ENCODE measurements around the gene LCN1. TPM values are rescaled to one million over a fixed set of nuclear protein-coding genes. Genes with fewer than 3 reads are reported as not detected.
"Not testable (repeated sequence)": the region's sequence is repeated elsewhere in the genome, so short reads cannot be mapped to it uniquely, and the experiment has no call there.

LCN1 gene
- total and polyA plus RNA-seq, 2 donors: 0.19 to 1.2 TPM

DNA sequence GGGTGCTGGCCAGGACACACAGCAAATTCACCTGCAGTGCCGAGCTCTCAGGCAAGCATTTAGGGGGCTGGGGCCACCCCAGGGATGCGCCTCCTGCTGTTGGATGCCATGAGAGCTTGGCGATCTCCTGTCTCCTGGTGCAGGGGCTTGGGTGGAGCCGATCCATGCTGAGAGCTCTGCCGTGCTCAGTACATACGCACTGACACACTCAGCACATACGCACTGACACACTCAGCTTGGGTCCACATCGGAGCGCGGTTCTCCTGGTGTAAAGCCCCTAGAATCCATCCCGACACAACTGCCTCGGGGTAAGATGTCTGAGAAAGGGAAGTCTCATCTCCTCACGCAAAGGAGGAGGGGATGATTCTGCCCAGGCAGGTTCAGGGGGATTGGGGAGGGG lies 14.4 kb downstream of the LCN1 start:
- not testable (repeated sequence) for H3K27me3 ChIP-seq (ENCODE audit: control insufficient read depth in 2 of 2, insufficient read depth in 1 of 2, low read length in 1 of 2); DNase-seq (ENCODE audit: low read depth in 6 of 9, low spot score in 9 of 9); H3K27ac ChIP-seq (ENCODE audit: low read depth in 1 of 2, low read length in 1 of 2); H3K9me3 ChIP-seq (ENCODE audit: control insufficient read depth in 2 of 2, insufficient read depth in 1 of 2, low read length in 1 of 2); H3K4me1 ChIP-seq (ENCODE audit: control insufficient read depth in 2 of 2, insufficient read depth in 2 of 2, low read length in 2 of 2); H3K4me3 ChIP-seq (ENCODE audit: low read length in 2 of 2); H3K36me3 ChIP-seq (ENCODE audit: control insufficient read depth in 2 of 2, insufficient read depth in 2 of 2, low read length in 1 of 2)
- WGBS: 87% methylated on average over 13 of the region's 13 CpGs

DNA sequence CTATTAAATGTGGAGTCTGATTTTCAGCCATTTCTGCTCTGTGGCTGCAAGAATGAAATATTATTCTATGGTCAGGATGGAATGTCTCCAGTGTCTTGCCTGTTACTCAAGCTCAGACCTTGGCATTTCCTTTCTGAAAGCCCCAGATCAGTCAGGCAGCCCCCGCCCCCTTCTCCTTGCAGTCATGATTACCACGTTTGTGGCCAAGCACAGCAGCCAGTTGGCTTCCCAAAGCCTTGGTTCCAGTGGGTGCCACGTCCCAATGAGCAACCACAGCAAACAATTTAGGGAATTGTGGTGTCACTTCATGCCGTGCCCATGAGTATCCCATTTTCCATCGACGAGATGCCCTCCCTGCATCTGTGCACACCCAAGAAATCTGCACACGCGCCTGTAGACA lies 15.0 kb downstream of the LCN1 start:
- Histone ChIP-seq H3K4me1 (ENCODE audit: control insufficient read depth in 2 of 2, insufficient read depth in 2 of 2, low read length in 2 of 2) (no peaks in the 10 kb centered on the region), H3K4me3 (ENCODE audit: low read length in 2 of 2) (no peak overlapping the region)
- WGBS: 77% methylated on average over 8 of the region's 8 CpGs

DNA sequence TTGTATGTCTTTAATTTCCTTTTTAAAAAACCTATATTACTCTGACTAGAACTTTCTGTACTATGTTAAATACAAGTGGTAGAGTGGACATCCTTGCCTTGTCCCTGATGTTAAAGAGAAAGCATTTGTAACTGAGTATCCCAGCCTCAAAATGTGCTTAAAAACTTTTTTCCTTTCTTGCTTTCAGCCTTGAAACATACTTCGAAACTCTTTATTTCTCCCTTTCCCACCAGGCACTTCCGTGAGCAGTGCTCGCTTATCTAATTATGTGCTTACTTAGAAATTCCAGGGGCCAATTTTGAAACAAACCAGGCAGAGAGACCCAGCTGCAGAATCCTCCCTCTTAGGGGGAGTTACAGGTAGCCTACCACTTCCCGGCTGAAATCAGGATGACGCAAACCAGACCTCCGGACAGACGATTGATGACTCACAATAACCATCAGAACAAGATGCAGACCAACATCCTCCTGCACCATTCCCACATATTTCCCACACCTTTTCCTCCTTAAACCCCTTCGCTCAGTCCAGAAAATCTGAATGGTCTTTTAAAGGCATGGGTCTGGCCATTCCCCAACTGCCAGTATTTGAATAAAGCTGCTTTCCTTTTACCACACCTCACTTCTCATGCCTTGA lies 22.1 kb downstream of the LCN1 start:
- DNase-seq (ENCODE audit: low read depth in 6 of 9, low spot score in 9 of 9); H3K4me3 ChIP-seq (ENCODE audit: low read length in 2 of 2); H3K4me1 ChIP-seq (ENCODE audit: control insufficient read depth in 2 of 2, insufficient read depth in 2 of 2, low read length in 2 of 2); H3K27ac ChIP-seq (ENCODE audit: low read depth in 1 of 2, low read length in 1 of 2); H3K27me3 ChIP-seq (ENCODE audit: control insufficient read depth in 2 of 2, insufficient read depth in 1 of 2, low read length in 1 of 2); H3K36me3 ChIP-seq (ENCODE audit: control insufficient read depth in 2 of 2, insufficient read depth in 2 of 2, low read length in 1 of 2); H3K9me3 ChIP-seq (ENCODE audit: control insufficient read depth in 2 of 2, insufficient read depth in 1 of 2, low read length in 1 of 2): not testable (repeated sequence)
- WGBS: 52% methylated on average over 8 of the region's 8 CpGs

More for the DNA sequence above, 15.0 kb downstream of the LCN1 start:
- no peaks in the 10 kb centered on the region for H3K9me3 ChIP-seq (ENCODE audit: control insufficient read depth in 2 of 2, insufficient read depth in 1 of 2, low read length in 1 of 2)
- no peak for DNase-seq (ENCODE audit: low read depth in 6 of 9, low spot score in 9 of 9)
- H3K27me3 ChIP-seq (ENCODE audit: control insufficient read depth in 2 of 2, insufficient read depth in 1 of 2, low read length in 1 of 2): peaks cover 0 to 8% of the 10 kb centered on the region in 2 donors
- H3K27ac ChIP-seq (ENCODE audit: low read depth in 1 of 2, low read length in 1 of 2): no peak overlapping the region
- no peaks in the 10 kb centered on the region for H3K36me3 ChIP-seq (ENCODE audit: control insufficient read depth in 2 of 2, insufficient read depth in 2 of 2, low read length in 1 of 2)

DNA sequence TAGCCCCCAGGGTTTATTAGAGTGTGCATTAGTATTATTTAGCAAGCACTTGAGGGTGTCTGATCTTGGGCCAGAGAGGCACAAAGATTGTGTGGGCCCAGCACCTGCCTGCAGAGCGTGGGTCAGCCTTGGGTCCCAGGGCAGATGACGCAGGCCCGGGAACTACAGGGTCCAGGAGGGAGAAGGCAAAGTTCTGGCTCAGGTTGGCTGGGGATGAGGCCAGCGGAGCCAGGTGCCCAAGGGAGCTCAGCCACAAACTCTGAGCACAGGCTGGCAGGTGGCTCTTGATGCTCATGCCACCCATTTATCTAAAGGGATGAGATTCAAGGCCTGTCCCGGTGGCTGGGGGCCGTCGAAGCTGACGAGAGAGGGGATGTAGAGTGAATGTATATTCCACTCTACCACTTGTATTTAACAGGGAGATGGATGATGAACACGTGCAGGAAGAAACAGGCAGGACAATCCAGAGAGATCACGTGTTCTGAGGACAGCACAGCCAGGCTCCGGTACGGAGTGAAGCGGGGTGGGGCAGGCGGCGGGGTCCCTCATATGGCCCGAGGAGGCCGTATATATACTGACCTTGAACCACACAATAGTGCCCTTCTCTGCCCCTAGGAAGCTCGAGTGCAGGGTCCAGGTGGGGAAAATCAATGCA lies 23.9 kb downstream of the LCN1 start:
- Histone ChIP-seq H3K36me3 (ENCODE audit: control insufficient read depth in 2 of 2, insufficient read depth in 2 of 2, low read length in 1 of 2) (no peaks in the 10 kb centered on the region), H3K9me3 (ENCODE audit: control insufficient read depth in 2 of 2, insufficient read depth in 1 of 2, low read length in 1 of 2) (no peaks in the 10 kb centered on the region), H3K4me1 (ENCODE audit: control insufficient read depth in 2 of 2, insufficient read depth in 2 of 2, low read length in 2 of 2) (no peaks in the 10 kb centered on the region), H3K27ac (ENCODE audit: low read depth in 1 of 2, low read length in 1 of 2) (no peak overlapping the region), H3K4me3 (ENCODE audit: low read length in 2 of 2) (no peak overlapping the region), H3K27me3 (ENCODE audit: control insufficient read depth in 2 of 2, insufficient read depth in 1 of 2, low read length in 1 of 2) (no peaks in the 10 kb centered on the region)
- WGBS: 85% methylated on average over 18 of the region's 18 CpGs
- no peak for DNase-seq (ENCODE audit: low read depth in 6 of 9, low spot score in 9 of 9)

DNA sequence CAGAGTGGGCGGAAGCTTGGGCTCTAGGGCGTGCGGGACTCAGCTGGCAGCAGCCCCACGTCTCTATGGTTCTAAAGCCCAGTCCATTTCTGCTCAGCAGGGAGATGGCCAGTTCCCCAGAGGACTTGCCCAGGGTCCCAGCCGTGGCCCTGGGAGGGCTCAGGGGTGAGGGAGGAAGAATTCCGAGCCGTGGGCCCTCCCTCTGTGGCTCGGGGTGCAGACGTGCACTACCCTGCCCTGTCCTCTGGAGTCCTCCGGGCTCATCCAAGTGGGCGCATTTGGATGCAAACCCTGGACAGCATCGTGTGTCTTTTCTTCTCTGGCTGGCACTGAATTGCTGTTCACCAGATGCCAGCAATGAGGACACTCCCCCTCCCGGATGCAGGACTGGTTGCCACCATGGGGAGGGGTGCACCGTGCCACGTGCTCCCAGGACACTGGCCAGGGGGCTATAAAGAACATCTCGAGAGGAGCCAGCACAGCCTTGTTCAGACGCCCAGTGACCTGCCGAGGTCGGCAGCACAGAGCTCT lies 24.5 kb downstream of the LCN1 start, which contains the start of gene OBP2A:
Gene OBP2A (plus strand): TSS at position 481 of the 531 bp plus-strand sequence. CDS start 55 bp downstream, outside the sequence.
- WGBS: 82% methylated on average over 15 of the region's 19 CpGs

DNA sequence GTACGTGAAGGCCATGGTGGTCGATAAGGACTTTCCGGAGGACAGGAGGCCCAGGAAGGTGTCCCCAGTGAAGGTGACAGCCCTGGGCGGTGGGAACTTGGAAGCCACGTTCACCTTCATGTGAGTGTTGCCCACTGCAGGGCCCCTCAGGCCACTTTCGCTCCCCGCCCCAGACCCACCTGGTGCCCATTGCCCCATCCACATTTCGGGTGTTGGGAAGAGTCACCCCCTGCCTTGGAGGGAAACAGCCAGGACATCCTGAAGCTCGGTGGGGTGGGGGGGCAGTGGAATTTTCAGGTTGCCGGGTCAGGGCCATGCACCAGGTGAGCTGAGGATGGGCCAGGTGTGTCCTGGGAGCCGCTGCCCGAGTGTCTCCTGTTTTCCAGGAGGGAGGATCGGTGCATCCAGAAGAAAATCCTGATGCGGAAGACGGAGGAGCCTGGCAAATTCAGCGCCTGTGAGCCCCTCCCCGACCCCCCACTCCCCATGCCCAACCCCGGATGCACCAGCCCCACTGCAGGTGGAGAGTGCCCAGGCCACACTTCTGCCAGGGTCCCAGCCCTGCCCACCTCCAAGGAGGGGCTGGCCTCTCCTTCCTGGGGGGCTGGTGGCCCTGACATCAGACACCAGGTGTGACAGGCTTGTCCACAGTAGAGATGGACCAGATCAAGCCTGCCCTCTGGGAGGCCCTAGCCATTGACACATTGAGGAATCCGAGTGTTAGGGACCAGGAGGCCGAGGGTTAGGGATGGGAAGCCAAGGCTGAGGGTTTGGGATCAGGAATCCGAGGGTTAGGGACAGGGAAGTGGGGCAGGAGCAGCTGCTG lies 25.8 kb downstream of the LCN1 start:
- 91% methylated on average over 20 of the region's 21 CpGs for WGBS
- H3K4me1 ChIP-seq (ENCODE audit: control insufficient read depth in 2 of 2, insufficient read depth in 2 of 2, low read length in 2 of 2); H3K4me3 ChIP-seq (ENCODE audit: low read length in 2 of 2); H3K36me3 ChIP-seq (ENCODE audit: control insufficient read depth in 2 of 2, insufficient read depth in 2 of 2, low read length in 1 of 2); H3K9me3 ChIP-seq (ENCODE audit: control insufficient read depth in 2 of 2, insufficient read depth in 1 of 2, low read length in 1 of 2); H3K27ac ChIP-seq (ENCODE audit: low read depth in 1 of 2, low read length in 1 of 2); DNase-seq (ENCODE audit: low read depth in 6 of 9, low spot score in 9 of 9); H3K27me3 ChIP-seq (ENCODE audit: control insufficient read depth in 2 of 2, insufficient read depth in 1 of 2, low read length in 1 of 2): not testable (repeated sequence)

More for the DNA sequence above, 24.5 kb downstream of the LCN1 start, which contains the start of gene OBP2A:
- H3K4me3 ChIP-seq (ENCODE audit: low read length in 2 of 2); H3K36me3 ChIP-seq (ENCODE audit: control insufficient read depth in 2 of 2, insufficient read depth in 2 of 2, low read length in 1 of 2); DNase-seq (ENCODE audit: low read depth in 6 of 9, low spot score in 9 of 9); H3K27me3 ChIP-seq (ENCODE audit: control insufficient read depth in 2 of 2, insufficient read depth in 1 of 2, low read length in 1 of 2); H3K4me1 ChIP-seq (ENCODE audit: control insufficient read depth in 2 of 2, insufficient read depth in 2 of 2, low read length in 2 of 2); H3K9me3 ChIP-seq (ENCODE audit: control insufficient read depth in 2 of 2, insufficient read depth in 1 of 2, low read length in 1 of 2); H3K27ac ChIP-seq (ENCODE audit: low read depth in 1 of 2, low read length in 1 of 2): not testable (repeated sequence)

DNA sequence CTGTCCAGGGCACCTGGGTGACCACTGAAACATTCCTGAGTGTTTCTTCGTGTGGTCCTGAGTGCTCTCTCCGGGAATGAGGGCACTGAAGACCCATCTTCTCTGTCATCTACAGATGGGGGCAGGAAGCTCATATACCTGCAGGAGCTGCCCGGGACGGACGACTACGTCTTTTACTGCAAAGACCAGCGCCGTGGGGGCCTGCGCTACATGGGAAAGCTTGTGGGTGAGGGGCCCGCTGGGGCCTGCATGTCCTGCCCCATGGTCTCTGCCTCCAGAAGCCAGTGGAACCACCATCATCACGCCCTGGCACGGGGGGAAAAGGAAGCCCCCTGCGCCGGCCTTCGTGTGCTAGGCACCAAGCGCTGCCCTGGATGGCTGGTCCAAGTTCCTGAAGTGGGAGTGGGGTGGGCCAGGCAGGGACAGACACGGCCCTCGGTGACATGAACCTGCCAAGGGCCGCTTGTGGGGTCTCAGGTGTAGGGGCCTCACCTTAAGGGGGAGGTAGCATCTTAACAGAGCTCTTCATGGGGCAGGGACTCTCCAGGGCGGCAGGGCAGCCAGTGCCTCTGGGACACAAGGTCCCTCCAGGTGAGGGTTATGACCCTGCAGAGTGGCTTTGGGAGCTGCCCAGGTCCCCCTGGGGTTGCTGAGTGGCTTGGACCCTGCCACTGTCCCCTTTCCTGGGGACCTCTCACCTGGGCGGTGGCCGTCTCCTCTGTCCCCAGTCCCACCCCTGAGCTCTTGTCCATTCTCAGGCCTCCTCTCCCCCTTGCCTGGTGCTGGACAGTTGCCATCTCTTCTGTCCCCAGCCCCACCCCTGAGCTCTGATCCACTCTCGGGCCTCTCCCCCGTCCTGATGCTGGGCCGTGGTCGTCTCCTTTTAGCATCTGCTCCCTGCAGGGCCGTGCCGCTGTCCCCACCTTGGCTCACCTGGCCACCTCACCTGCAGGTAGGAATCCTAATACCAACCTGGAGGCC lies 26.8 kb downstream of the LCN1 start:
- DNase-seq (ENCODE audit: low read depth in 6 of 9, low spot score in 9 of 9): no peak
- H3K4me3 ChIP-seq (ENCODE audit: low read length in 2 of 2): no peak overlapping the region
- 84% methylated on average over 28 of the region's 28 CpGs for WGBS

DNA sequence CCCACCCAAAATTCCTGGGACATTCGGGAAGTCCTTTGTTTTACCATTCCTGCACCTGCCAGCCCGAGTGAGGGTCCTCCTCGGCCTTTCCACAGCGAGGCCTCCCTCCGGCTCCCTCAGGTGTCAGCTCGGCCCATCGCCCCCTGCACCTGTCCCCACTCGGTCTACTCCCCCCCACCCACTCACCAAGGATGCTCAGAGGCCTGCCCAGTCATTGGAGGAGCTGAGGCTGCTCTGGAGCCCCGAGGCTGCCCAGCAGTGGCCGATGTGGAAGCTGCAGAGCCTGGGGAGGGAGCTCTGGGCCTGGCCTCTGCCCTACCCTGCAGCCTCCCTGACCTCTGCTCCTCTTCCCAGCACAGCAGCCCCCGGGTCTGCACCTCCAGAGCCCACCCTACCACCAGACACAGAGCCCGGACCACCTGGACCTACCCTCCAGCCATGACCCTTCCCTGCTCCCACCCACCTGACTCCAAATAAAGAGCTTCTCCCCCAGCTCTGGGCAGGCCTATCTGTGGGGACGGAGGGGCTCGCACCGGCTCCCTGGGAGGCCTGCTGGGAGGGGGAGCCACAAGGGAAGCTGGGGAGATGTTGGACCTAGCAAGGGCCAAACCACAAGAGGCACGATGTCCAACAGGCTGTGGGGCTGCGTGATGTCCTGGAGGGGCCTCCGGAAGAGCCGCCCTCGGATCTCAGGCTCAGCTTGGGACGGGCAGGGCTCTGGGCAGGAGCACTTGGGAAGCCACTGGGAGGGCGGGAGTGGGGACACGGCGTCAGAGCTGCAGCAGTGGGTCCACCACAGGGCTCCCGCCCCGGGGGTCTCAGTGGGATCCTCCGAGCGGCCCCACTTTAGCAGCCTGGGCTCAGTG lies 28.5 kb downstream of the LCN1 start:
- H3K4me1 ChIP-seq (ENCODE audit: control insufficient read depth in 2 of 2, insufficient read depth in 2 of 2, low read length in 2 of 2); H3K27ac ChIP-seq (ENCODE audit: low read depth in 1 of 2, low read length in 1 of 2); H3K9me3 ChIP-seq (ENCODE audit: control insufficient read depth in 2 of 2, insufficient read depth in 1 of 2, low read length in 1 of 2); DNase-seq (ENCODE audit: low read depth in 6 of 9, low spot score in 9 of 9); H3K4me3 ChIP-seq (ENCODE audit: low read length in 2 of 2); H3K36me3 ChIP-seq (ENCODE audit: control insufficient read depth in 2 of 2, insufficient read depth in 2 of 2, low read length in 1 of 2); H3K27me3 ChIP-seq (ENCODE audit: control insufficient read depth in 2 of 2, insufficient read depth in 1 of 2, low read length in 1 of 2): not testable (repeated sequence)
- WGBS: 89% methylated on average over 26 of the region's 28 CpGs

More for the DNA sequence above, 26.8 kb downstream of the LCN1 start:
- no peak overlapping the region for H3K27ac ChIP-seq (ENCODE audit: low read depth in 1 of 2, low read length in 1 of 2)
- H3K9me3 ChIP-seq (ENCODE audit: control insufficient read depth in 2 of 2, insufficient read depth in 1 of 2, low read length in 1 of 2): no peaks in the 10 kb centered on the region
- H3K4me1 ChIP-seq (ENCODE audit: control insufficient read depth in 2 of 2, insufficient read depth in 2 of 2, low read length in 2 of 2): no peaks in the 10 kb centered on the region
- H3K36me3 ChIP-seq (ENCODE audit: control insufficient read depth in 2 of 2, insufficient read depth in 2 of 2, low read length in 1 of 2): no peaks in the 10 kb centered on the region
- no peaks in the 10 kb centered on the region for H3K27me3 ChIP-seq (ENCODE audit: control insufficient read depth in 2 of 2, insufficient read depth in 1 of 2, low read length in 1 of 2)
